DND-41 (cell line): ENCODE measurements around the gene UBE2H.

ENCODE experiments used
- EZH2 ChIP-seq: IDR thresholded peaks from 3 replicates; pipeline ENCODE4 v1.6.1; 2012; ENCODE audit warnings: borderline replicate concordance, low read depth, mild to moderate bottlenecking, moderate library complexity, low read length, inconsistent platforms; ENCODE audit not compliant: severe bottlenecking
- TF ChIP-seq, protein P1 (sequence below): IDR thresholded peaks from 2 replicates; pipeline ENCODE4 v1.5.1; 2012; ENCODE audit warnings: borderline replicate concordance, low read length, moderate library complexity, mild to moderate bottlenecking; ENCODE audit not compliant: poor library complexity, severe bottlenecking; ENCODE audit errors: extremely low read depth

DNA sequence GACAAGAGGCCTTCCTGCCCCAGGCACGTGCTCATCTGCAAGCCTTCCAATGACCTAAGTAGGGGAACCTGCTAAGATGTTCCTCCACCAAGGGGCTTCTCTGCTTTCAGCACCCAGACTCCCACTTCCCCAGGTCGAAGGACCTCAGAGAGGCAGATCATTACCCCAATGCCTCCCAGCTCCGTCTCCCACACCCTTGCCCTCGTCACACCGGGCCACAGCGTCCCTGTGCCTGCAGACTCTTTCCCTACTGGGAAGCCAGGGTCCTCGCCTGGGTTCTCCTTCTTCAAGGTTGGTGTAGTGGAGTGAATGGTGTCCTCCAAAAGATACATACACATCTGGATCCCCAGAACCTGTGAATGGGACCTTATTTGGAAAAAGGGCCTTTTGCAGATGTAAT lies 151.9 kb downstream of the UBE2H start:
- TF ChIP-seq, protein P1, sequence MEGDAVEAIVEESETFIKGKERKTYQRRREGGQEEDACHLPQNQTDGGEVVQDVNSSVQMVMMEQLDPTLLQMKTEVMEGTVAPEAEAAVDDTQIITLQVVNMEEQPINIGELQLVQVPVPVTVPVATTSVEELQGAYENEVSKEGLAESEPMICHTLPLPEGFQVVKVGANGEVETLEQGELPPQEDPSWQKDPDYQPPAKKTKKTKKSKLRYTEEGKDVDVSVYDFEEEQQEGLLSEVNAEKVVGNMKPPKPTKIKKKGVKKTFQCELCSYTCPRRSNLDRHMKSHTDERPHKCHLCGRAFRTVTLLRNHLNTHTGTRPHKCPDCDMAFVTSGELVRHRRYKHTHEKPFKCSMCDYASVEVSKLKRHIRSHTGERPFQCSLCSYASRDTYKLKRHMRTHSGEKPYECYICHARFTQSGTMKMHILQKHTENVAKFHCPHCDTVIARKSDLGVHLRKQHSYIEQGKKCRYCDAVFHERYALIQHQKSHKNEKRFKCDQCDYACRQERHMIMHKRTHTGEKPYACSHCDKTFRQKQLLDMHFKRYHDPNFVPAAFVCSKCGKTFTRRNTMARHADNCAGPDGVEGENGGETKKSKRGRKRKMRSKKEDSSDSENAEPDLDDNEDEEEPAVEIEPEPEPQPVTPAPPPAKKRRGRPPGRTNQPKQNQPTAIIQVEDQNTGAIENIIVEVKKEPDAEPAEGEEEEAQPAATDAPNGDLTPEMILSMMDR, result no peak
- no peak for TF ChIP-seq EZH2
